OCI-LY1 (cell line): Measurements from ENCODE around the gene SLC22A17.

Experiments
- H2AFZ ChIP-seq: fragments of 200-600 bp; sonication (generic), shearing (Covaris generic); 2 replicates; pipeline ENCODE4 v1.6.0; 2014; ENCODE audit warnings: antibody characterized with exemption, mild to moderate bottlenecking, low read length
- H3F3A ChIP-seq: fragments of 200-600 bp; sonication (generic), shearing (Covaris generic); 2 replicates; pipeline ENCODE4 v1.6.0; 2014; ENCODE audit warnings: mild to moderate bottlenecking, antibody characterized with exemption, low read length, moderate library complexity; ENCODE audit not compliant: insufficient read depth
- H3K27ac ChIP-seq: fragments of 200-600 bp; sonication (generic); 2 replicates; pipeline ENCODE4 v1.5.1; 2014; ENCODE audit warnings: low read length, mixed run types, mild to moderate bottlenecking, low read depth; ENCODE audit not compliant: poor library complexity, severe bottlenecking
- H3K27me3 ChIP-seq: fragments of 200-600 bp; sonication (generic); 2 replicates; pipeline ENCODE4 v1.6.0; 2014; ENCODE audit warnings: antibody characterized with exemption, mild to moderate bottlenecking, low read length, moderate library complexity; ENCODE audit not compliant: insufficient read depth
- H3K36me3 ChIP-seq: fragments of 200-600 bp; sonication (generic); 2 replicates; pipeline ENCODE4 v1.6.1; 2014; ENCODE audit warnings: mild to moderate bottlenecking, antibody characterized with exemption, low read length, moderate library complexity, mixed read lengths; ENCODE audit not compliant: insufficient read depth
- H3K4me1 ChIP-seq: fragments of 200-600 bp; sonication (generic); 2 replicates; pipeline ENCODE4 v1.5.1; 2014; ENCODE audit warnings: mild to moderate bottlenecking, low read length, moderate library complexity; ENCODE audit not compliant: insufficient read depth, severe bottlenecking
- H3K4me2 ChIP-seq: fragments of 200-600 bp; sonication (generic), shearing (Covaris generic); 2 replicates; pipeline ENCODE4 v1.6.1; 2014; ENCODE audit warnings: low read length
- H3K4me3 ChIP-seq: fragments of 200-600 bp; sonication (generic); 2 replicates; pipeline ENCODE4 v1.5.1; 2014; ENCODE audit warnings: low read length, low read depth, mild to moderate bottlenecking, mixed read lengths; ENCODE audit not compliant: poor library complexity, severe bottlenecking
- H3K79me2 ChIP-seq: fragments of 200-600 bp; shearing (Covaris generic); 2 replicates; pipeline ENCODE4 v1.6.1; 2016; ENCODE audit warnings: mixed run types, low read length, mixed read lengths; ENCODE audit not compliant: insufficient read depth
- H3K9ac ChIP-seq: fragments of 200-600 bp; sonication (generic), shearing (Covaris generic); 2 replicates; pipeline ENCODE4 v1.6.1; 2014; ENCODE audit warnings: mild to moderate bottlenecking, low read length, mixed read lengths
- H3K9me2 ChIP-seq: fragments of 200-600 bp; sonication (generic), shearing (Covaris generic); 2 replicates; pipeline ENCODE4 v1.6.1; 2014; ENCODE audit warnings: low read depth, mild to moderate bottlenecking, low read length, mixed read lengths
- H3K9me3 ChIP-seq: fragments of 200-600 bp; shearing (Covaris generic); 2 replicates; pipeline ENCODE4 v1.6.1; 2014; ENCODE audit warnings: low read length, mixed read lengths
- H4K20me1 ChIP-seq: fragments of 200-600 bp; sonication (generic), shearing (Covaris generic); 2 replicates; pipeline ENCODE4 v1.6.0; 2016; ENCODE audit warnings: mild to moderate bottlenecking, low read length; ENCODE audit not compliant: insufficient read depth
- EZH2 ChIP-seq: fragments of 200-600 bp; sonication (generic), shearing (Covaris generic); IDR thresholded peaks from 2 replicates; pipeline ENCODE4 v1.8.0; 2017; ENCODE audit warnings: borderline replicate concordance, mixed run types, mild to moderate bottlenecking, antibody characterized with exemption, low read length, moderate library complexity, mixed read lengths
- TF ChIP-seq, protein P1 (sequence below): fragments of 200-600 bp; sonication (generic), shearing (Covaris generic); IDR thresholded peaks from 2 replicates; pipeline ENCODE4 v1.5.1; 2017; ENCODE audit warnings: mild to moderate bottlenecking, antibody characterized with exemption, low read length, moderate library complexity, mixed read lengths

Gene SLC22A17

DNA sequence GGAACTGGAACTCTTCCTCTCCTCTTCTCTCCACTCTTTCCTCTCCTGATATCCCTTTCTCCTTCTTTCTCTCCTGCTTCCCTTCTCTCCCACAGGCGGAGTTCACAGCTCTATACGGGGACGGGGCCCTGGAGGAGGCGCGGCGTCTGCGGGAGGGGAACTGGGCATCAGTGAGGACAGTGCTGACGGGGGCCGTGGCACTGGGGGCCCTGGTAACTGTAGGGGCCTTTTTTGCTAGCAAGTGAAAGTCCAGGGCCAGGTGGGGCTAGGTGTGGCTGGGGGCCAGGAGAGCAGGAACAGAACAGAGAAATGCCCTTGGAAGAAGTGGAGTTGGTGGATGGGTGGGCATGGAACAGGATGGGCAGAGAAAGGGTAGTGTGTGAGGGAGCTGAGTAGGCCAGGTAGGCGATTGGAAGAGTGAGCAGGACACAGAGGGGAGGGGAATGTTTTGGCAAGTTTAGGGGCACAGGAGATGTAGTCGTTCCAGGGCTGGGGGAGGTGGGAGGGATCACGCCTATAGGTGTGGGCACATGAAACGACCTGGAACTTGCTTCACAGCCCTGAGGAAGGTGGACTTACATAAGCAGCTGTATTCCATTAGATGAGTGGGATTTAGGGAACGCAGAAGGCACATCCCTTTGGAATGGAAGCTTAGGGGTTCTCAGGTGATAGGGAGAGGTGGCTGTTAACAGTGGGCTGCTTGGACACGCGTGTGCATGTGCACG lies 43.8 kb downstream of the SLC22A17 start:
- Histone ChIP-seq H3K4me2 (no peak overlapping the region), H3K36me3 (no peaks in the 10 kb centered on the region), H3K9ac (no peak overlapping the region), H2AFZ (no peak overlapping the region), H4K20me1 (no peaks in the 10 kb centered on the region), H3K79me2 (no peaks in the 10 kb centered on the region), H3K4me1 (peaks cover 5% of the 10 kb centered on the region), H3K27me3 (no peaks in the 10 kb centered on the region; the same call in 1 of the 2 replicates), H3K27ac (no peak overlapping the region), H3F3A (no peaks in the 10 kb centered on the region), H3K9me3 (no peaks in the 10 kb centered on the region), H3K4me3 (no peak overlapping the region), H3K9me2 (no peaks in the 10 kb centered on the region)
- TF ChIP-seq, protein P1, sequence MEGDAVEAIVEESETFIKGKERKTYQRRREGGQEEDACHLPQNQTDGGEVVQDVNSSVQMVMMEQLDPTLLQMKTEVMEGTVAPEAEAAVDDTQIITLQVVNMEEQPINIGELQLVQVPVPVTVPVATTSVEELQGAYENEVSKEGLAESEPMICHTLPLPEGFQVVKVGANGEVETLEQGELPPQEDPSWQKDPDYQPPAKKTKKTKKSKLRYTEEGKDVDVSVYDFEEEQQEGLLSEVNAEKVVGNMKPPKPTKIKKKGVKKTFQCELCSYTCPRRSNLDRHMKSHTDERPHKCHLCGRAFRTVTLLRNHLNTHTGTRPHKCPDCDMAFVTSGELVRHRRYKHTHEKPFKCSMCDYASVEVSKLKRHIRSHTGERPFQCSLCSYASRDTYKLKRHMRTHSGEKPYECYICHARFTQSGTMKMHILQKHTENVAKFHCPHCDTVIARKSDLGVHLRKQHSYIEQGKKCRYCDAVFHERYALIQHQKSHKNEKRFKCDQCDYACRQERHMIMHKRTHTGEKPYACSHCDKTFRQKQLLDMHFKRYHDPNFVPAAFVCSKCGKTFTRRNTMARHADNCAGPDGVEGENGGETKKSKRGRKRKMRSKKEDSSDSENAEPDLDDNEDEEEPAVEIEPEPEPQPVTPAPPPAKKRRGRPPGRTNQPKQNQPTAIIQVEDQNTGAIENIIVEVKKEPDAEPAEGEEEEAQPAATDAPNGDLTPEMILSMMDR = no peak

DNA sequence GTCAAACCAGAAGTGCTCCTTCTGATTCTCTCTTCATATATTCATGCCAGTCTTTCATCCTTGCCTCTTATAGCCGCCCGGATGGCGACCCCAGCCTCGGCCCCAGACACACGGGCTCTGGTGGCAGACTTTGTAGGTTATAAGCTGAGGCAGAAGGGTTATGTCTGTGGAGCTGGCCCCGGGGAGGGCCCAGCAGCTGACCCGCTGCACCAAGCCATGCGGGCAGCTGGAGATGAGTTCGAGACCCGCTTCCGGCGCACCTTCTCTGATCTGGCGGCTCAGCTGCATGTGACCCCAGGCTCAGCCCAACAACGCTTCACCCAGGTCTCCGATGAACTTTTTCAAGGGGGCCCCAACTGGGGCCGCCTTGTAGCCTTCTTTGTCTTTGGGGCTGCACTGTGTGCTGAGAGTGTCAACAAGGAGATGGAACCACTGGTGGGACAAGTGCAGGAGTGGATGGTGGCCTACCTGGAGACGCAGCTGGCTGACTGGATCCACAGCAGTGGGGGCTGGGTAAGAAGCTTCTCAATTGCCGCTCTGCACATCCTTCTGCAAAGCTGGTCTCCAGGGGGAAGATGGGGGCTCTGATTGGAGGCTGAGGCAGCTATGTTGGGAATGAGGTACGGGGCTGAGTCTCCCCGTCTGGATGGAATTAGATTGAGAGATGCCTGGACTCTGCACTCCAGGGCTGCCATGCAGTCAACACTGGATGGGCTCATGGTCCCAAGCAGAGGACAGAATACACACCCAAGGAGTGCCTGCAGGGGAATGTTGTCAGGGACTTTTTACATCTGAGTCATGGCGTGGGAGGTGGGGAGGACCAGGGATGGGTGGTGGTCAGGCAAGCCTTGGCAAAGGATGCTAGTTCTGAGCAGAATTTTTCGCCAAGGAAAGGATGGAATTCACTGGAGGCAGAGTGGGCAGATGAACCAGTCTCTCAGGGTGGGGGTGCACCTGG lies 44.7 kb downstream of the SLC22A17 start:
- Histone ChIP-seq H2AFZ (no peak overlapping the region), H3K27me3 (no peaks in the 10 kb centered on the region; the same call in 1 of the 2 replicates), H3K79me2 (no peaks in the 10 kb centered on the region), H3K4me3 (no peak overlapping the region), H3K4me1 (peaks cover 9% of the 10 kb centered on the region), H3K9ac (no peak overlapping the region), H3K36me3 (no peaks in the 10 kb centered on the region), H3F3A (no peaks in the 10 kb centered on the region), H3K4me2 (no peak overlapping the region), H4K20me1 (no peaks in the 10 kb centered on the region), H3K9me3 (no peaks in the 10 kb centered on the region), H3K27ac (no peak overlapping the region), H3K9me2 (no peaks in the 10 kb centered on the region)
- TF ChIP-seq, protein P1 = no peak
- no peak for TF ChIP-seq EZH2

DNA sequence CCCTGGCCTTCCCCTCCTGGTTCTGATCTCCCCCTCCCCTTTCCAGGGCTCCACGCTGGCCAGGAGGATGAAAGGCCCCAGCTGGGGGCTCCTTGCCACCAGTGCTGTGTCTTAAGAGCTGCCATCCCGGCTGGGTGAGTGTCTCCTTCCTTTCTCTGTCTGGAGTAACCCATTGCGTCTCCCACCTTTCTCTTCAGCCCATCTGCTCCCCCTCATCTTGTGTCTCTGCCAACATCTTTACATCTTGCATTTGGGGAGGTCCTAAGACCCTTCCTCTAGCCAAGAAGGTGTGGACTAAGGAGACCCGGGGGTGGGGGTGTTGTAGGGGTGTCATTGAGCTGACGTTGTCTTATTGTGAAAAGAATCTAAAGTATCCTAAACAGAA lies 45.5 kb downstream of the SLC22A17 start:
- no peaks in the 10 kb centered on the region for H4K20me1 ChIP-seq
- no peak overlapping the region; the same call in 1 of the 2 replicates for H3K9ac ChIP-seq
- H3F3A ChIP-seq = no peaks in the 10 kb centered on the region
- no peaks in the 10 kb centered on the region for H3K36me3 ChIP-seq
- H3K79me2 ChIP-seq = no peaks in the 10 kb centered on the region
- H3K9me2 ChIP-seq = no peaks in the 10 kb centered on the region
- no peaks in the 10 kb centered on the region for H3K9me3 ChIP-seq
- no peak overlapping the region for H2AFZ ChIP-seq
- H3K27me3 ChIP-seq = no peaks in the 10 kb centered on the region; the same call in 1 of the 2 replicates
- TF ChIP-seq, protein P1 = no peak
- TF ChIP-seq EZH2 = no peak
- H3K4me1 ChIP-seq = peaks cover 12% of the 10 kb centered on the region
- peak overlapping the region; percentile 30 for H3K4me3 ChIP-seq
- H3K27ac ChIP-seq = no peak overlapping the region
- peak overlapping the region; percentile 14; the same call in 1 of the 2 replicates for H3K4me2 ChIP-seq
